K562 (cell line): ENCODE data around the gene ZNF385C. TPM values are rescaled to one million over a fixed set of nuclear protein-coding genes. Genes with fewer than 3 reads are reported as not detected.

Experiments
- ATAC-seq: fragments of 200-7000 bp; cut with Tn5 transposase; 3 replicates; pipeline ENCODE4 v1.9.1; 2020; ENCODE audit warnings: moderate library complexity
- BruUV-seq: library from RNA; stranded (reverse); fragments of 400-500 nt; replicated peaks from 2 replicates; lab custom pipeline; 2021; lab: Mats Ljungman, UMichigan
- CTCF ChIA-PET: fragments of 300-600 bp; formaldehyde crosslinking; extraction: SDS; loops from one replicate; lab custom pipeline; 2021; ENCODE audit warnings: low intra/inter-chr PET ratio; lab: Yijun Ruan, JAX
- POLR2A ChIA-PET: fragments of 300-600, 350-650 bp; sonication (Branson Sonifier 250); formaldehyde crosslinking; extraction: SDS; loops from one replicate; lab custom pipeline; 2021; ENCODE audit warnings: antibody characterized with exemption, inconsistent platforms; lab: Yijun Ruan, JAX
- DNase-seq, 4 experiments: peaks; one replicate each; pipeline versions ENCODE4 v3.0.0 to v3.0.0-alpha.2; 2011 to 2018; ENCODE audit warnings: low spot score in 3 of 4, mixed read lengths in 3 of 4; ENCODE audit errors: extremely low read depth in 1 of 4
- FAIRE-seq: peaks from 2 replicates; lab custom pipeline; 2011; peaks lifted over from hg19 to GRCh38; lab: Jason Lieb, UNC
- H2AFZ ChIP-seq: 2 replicates; pipeline ENCODE4 v1.6.0; 2011; ENCODE audit warnings: low read depth, low read length, control low read depth, inconsistent platforms
- H3K27ac ChIP-seq: fragments of 200-600 bp; 3 replicates; pipeline ENCODE4 v1.8.0; 2011; ENCODE audit warnings: low read depth, mild to moderate bottlenecking, control low read depth, inconsistent platforms, low read length, moderate library complexity, mixed read lengths; ENCODE audit errors: extremely low read depth
- H3K27me3 ChIP-seq, 2 experiments: fragments of 300-600 bp in 1 of 2; 2 replicates in 1 of 2; 3 replicates in 1 of 2; pipeline versions ENCODE4 v1.6.0 to v1.8.0; 2011; ENCODE audit warnings: inconsistent platforms in 2 of 2, low read length in 2 of 2, mild to moderate bottlenecking in 1 of 2, mixed read lengths in 1 of 2, moderate library complexity in 1 of 2; ENCODE audit not compliant: control insufficient read depth in 2 of 2, insufficient read depth in 2 of 2
- H3K36me3 ChIP-seq: fragments of 300-600 bp; 3 replicates; pipeline ENCODE4 v1.8.0; 2011; ENCODE audit warnings: mild to moderate bottlenecking, low read length, inconsistent platforms; ENCODE audit not compliant: control insufficient read depth, insufficient read depth
- H3K4me1 ChIP-seq, 2 experiments: fragments of 200-600 bp in 1 of 2; replicated peaks in 1 of 2; 2 replicates in 1 of 2; 3 replicates in 1 of 2; pipeline versions ENCODE4 v1.5.1 to v1.8.0; 2011; ENCODE audit warnings: inconsistent platforms in 2 of 2, low read length in 2 of 2, mild to moderate bottlenecking in 1 of 2, mixed read lengths in 1 of 2, moderate library complexity in 1 of 2; ENCODE audit not compliant: control insufficient read depth in 2 of 2, insufficient read depth in 2 of 2
- H3K4me2 ChIP-seq: 2 replicates; pipeline ENCODE4 v1.6.1; 2011; ENCODE audit warnings: low read length, control low read depth, inconsistent platforms, mixed read lengths; ENCODE audit not compliant: insufficient read depth
- H3K4me3 ChIP-seq: fragments of 200-600 bp; sonication (generic), shearing (Covaris generic); 2 replicates; pipeline ENCODE4 v1.5.1; 2016; ENCODE audit warnings: control low read depth, inconsistent platforms
- H3K79me2 ChIP-seq: fragments of 200-600 bp; 3 replicates; pipeline ENCODE4 v1.8.0; 2011; ENCODE audit warnings: low read length, inconsistent platforms; ENCODE audit not compliant: control insufficient read depth, insufficient read depth
- H3K9ac ChIP-seq, 2 experiments: 2 replicates each; pipeline versions ENCODE4 v1.6.0 to v1.6.1; 2011; ENCODE audit warnings: low read depth in 2 of 2, low read length in 2 of 2, control low read depth in 1 of 2, inconsistent platforms in 1 of 2, mild to moderate bottlenecking in 1 of 2, mixed read lengths in 1 of 2; ENCODE audit not compliant: insufficient read depth in 1 of 2
- H3K9me1 ChIP-seq: one replicate; pipeline ENCODE4 v1.6.0; 2011; ENCODE audit warnings: inconsistent platforms, mild to moderate bottlenecking, low read length, moderate library complexity; ENCODE audit not compliant: control insufficient read depth, insufficient read depth
- H3K9me3 ChIP-seq: replicated peaks from 2 replicates; pipeline ENCODE4 v1.5.1; 2011; ENCODE audit warnings: low read depth, low read length, inconsistent platforms; ENCODE audit not compliant: control insufficient read depth, insufficient read depth
- H4K20me1 ChIP-seq: replicated peaks from 2 replicates; pipeline ENCODE4 v1.6.1; 2011; ENCODE audit warnings: low read length, inconsistent platforms, mixed read lengths; ENCODE audit not compliant: control insufficient read depth, insufficient read depth
- NFIC ChIP-seq: fragments of 450-650 bp; IDR thresholded peaks from 2 replicates; pipeline ENCODE4 v1.6.1; 2017; ENCODE audit warnings: mild to moderate bottlenecking, inconsistent platforms
- SIN3A ChIP-seq, 2 experiments: fragments of 150-350 bp in 1 of 2; IDR thresholded peaks; 2 replicates each; pipeline ENCODE4 v1.6.1; 2011 to 2016; ENCODE audit warnings: borderline replicate concordance in 2 of 2, low read depth in 2 of 2, low read length in 2 of 2, mild to moderate bottlenecking in 2 of 2, moderate library complexity in 2 of 2; ENCODE audit not compliant: control insufficient read depth in 1 of 2
- WGBS: fragments of 100-300 bp; shearing (Covaris generic); methylation state at CpG from one replicate; pipeline ENCODE4 v1.1.6; 2016; ENCODE audit warnings: low coverage, mixed read lengths; ENCODE audit not compliant: insufficient coverage; ENCODE audit errors: missing lambda C conversion rate; 5-methylcytosine and 5-hydroxymethylcytosine counted together
- in situ Hi-C: fragments of 300-500 bp; cut with MboI; formaldehyde crosslinking; loops from 4 replicates; pipeline ENCODE4 v1.15.0; 2018; ENCODE audit warnings: inconsistent platforms, mixed read lengths
- intact Hi-C: fragments of 100-400 bp; cut with micrococcal nuclease; formaldehyde crosslinking; loops from 2 replicates; pipeline ENCODE4 v1.14.2; 2022
- polyA plus RNA-seq, 8 experiments: library from polyadenylated mRNA; depleted of rRNA in 4 of 8; stranded (reverse) in 5 of 8; unstranded in 3 of 8; fragments of >200 nt; fragmentation: Nextera tagmentation in 2 of 8; fragmentation: Illumina TruSeq in 1 of 8; extraction: Ambion mirVana in 2 of 8; extraction: Trizol in 1 of 8; gene quantifications; 2 replicates each; pipeline versions ENCODE4 v1.2.1 to v1.2.3, GENCODE V29; 2011 to 2014; ENCODE audit warnings: inconsistent platforms in 1 of 8, missing spikeins in 1 of 8
- total RNA-seq, 7 experiments: library from RNA; depleted of rRNA in 6 of 7; stranded (reverse); fragments of >200 nt in 6 of 7; fragmentation: Illumina TruSeq in 2 of 7; extraction: Trizol in 2 of 7; gene quantifications; 2 replicates each; pipeline versions ENCODE4 v1.2.1 to v1.2.3, GENCODE V29; 2011 to 2021; ENCODE audit warnings: low replicate concordance in 1 of 7
- TF ChIP-seq, protein P1 (sequence below), 2 experiments: fragments of 450-650 bp in 1 of 2; IDR thresholded peaks; 2 replicates each; pipeline ENCODE4 v1.6.1; 2011 to 2017; ENCODE audit warnings: low read depth in 2 of 2, antibody characterized with exemption in 1 of 2, borderline replicate concordance in 1 of 2, low read length in 1 of 2, mild to moderate bottlenecking in 1 of 2, mixed read lengths in 1 of 2; ENCODE audit not compliant: control insufficient read depth in 1 of 2

Gene ZNF385C
- total and polyA plus RNA-seq, 9 of the 15 experiments (the other 6 are each of a cell fraction or from before 2014, with no cell fraction given), result 0.03 to 0.35 (median 0.18) TPM; not detected in 1

DNA sequence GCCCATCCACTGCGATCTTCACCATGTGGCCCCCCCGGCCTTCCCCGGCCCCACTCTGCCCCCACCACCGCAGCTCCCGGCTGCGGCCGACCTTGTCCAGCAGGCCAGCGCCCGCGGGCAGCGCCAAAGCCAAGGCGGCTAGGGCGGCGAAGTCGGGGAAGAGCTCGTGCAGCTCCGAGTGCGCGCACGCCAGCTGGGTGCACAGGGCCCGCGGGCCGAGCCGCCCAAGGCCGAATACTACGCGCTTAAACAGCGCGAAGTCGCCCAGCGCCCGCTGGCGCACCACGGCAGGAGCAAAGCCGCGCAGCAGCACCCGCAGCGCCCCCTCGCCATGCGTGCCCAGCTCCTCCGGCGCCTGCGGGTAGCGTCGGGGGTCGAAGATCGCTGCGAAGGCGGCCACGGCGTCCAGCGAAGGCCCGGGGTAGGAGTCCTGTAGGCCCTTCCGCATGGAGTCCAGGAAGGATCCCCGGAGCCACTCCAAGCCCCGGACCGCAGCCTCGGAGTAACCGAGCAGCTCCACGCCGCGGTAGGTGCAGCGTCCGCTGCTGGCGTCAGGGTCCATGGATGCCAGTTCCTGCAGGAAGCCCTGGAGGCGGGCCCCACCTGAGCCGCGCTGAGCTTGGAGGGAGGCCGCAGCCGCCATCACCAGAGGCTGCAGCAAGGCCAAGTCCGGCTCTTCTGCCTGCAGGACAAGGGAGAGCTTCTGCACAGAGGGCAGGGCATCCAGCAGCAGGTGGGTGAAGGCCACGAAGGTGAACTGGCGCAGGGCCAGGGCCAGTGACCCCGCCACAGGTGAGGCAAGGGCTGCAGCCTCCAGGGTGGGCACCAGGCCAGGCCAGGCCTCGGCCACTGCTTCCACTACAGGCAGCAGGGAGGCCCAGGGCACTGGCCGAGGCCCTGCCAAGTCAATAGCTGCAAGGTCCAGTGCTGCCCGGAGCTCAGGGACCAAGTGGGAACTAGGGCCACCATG lies 58.2 kb downstream of the ZNF385C start:
- no peaks in the 10 kb centered on the region for H3K9me1 ChIP-seq
- 70% methylated on average over 40 of the region's 77 CpGs for WGBS
- no peak overlapping the region for H2AFZ ChIP-seq
- H3K36me3 ChIP-seq, result no peaks in the 10 kb centered on the region
- ChIA-PET POLR2A (interaction anchor here (0.6 to 1.9 kb wide), 8 partner anchors 9 to 1733 kb away, joined by 3 to 8 read pairs (median 4); partner anchors contain the start of gene NKIRAS2), CTCF (no interaction called here)
- no peak for DNase-seq
- H3K9ac ChIP-seq, result no peak overlapping the region; a peak in 1 of 4 replicates
- H3K4me2 ChIP-seq, result no peak overlapping the region
- intact Hi-C loops (no loop called here), in situ Hi-C loops (no loop called here)
- no peak for ATAC-seq
- no peak overlapping the region for H3K4me3 ChIP-seq
- no peaks in the 10 kb centered on the region for H3K9me3 ChIP-seq
- H4K20me1 ChIP-seq, result no peaks in the 10 kb centered on the region
- TF ChIP-seq NFIC (peak; percentile 49), SIN3A (IDR thresholded peaks at IDR 0.05; ENCODE audit: borderline replicate concordance in 2 of 2, control insufficient read depth in 1 of 2, low read depth in 2 of 2, low read length in 2 of 2) (no peak)
- TF ChIP-seq, protein P1, sequence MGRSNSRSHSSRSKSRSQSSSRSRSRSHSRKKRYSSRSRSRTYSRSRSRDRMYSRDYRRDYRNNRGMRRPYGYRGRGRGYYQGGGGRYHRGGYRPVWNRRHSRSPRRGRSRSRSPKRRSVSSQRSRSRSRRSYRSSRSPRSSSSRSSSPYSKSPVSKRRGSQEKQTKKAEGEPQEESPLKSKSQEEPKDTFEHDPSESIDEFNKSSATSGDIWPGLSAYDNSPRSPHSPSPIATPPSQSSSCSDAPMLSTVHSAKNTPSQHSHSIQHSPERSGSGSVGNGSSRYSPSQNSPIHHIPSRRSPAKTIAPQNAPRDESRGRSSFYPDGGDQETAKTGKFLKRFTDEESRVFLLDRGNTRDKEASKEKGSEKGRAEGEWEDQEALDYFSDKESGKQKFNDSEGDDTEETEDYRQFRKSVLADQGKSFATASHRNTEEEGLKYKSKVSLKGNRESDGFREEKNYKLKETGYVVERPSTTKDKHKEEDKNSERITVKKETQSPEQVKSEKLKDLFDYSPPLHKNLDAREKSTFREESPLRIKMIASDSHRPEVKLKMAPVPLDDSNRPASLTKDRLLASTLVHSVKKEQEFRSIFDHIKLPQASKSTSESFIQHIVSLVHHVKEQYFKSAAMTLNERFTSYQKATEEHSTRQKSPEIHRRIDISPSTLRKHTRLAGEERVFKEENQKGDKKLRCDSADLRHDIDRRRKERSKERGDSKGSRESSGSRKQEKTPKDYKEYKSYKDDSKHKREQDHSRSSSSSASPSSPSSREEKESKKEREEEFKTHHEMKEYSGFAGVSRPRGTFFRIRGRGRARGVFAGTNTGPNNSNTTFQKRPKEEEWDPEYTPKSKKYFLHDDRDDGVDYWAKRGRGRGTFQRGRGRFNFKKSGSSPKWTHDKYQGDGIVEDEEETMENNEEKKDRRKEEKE (IDR thresholded peaks at IDR 0.05; ENCODE audit: borderline replicate concordance in 1 of 2, control insufficient read depth in 1 of 2, low read depth in 2 of 2, low read length in 1 of 2), result no peak
- H3K4me1 ChIP-seq, result peaks cover 0 to 28% of the 10 kb centered on the region in 2 experiments; a peak in 3 of 5 replicates
- no peaks in the 10 kb centered on the region for H3K27me3 ChIP-seq
- no peak for FAIRE-seq
- no peaks in the 10 kb centered on the region for H3K79me2 ChIP-seq
- BruUV-seq, result no TSS peak
- no peak overlapping the region for H3K27ac ChIP-seq
